SKM-1 treated with dmso at 0.1 percent for 144 hours (cell line): Measurements from ENCODE around the gene PGAM1.
"Not testable (repeated sequence)": the region's sequence is repeated elsewhere in the genome, so short reads cannot be mapped to it uniquely, and the experiment has no call there.

ENCODE experiments used
- DNase-seq: peaks from one replicate; lab custom pipeline; 2025; ENCODE audit not compliant: unreplicated experiment; lab: John Stamatoyannopoulos, UW

Gene PGAM1

DNA sequence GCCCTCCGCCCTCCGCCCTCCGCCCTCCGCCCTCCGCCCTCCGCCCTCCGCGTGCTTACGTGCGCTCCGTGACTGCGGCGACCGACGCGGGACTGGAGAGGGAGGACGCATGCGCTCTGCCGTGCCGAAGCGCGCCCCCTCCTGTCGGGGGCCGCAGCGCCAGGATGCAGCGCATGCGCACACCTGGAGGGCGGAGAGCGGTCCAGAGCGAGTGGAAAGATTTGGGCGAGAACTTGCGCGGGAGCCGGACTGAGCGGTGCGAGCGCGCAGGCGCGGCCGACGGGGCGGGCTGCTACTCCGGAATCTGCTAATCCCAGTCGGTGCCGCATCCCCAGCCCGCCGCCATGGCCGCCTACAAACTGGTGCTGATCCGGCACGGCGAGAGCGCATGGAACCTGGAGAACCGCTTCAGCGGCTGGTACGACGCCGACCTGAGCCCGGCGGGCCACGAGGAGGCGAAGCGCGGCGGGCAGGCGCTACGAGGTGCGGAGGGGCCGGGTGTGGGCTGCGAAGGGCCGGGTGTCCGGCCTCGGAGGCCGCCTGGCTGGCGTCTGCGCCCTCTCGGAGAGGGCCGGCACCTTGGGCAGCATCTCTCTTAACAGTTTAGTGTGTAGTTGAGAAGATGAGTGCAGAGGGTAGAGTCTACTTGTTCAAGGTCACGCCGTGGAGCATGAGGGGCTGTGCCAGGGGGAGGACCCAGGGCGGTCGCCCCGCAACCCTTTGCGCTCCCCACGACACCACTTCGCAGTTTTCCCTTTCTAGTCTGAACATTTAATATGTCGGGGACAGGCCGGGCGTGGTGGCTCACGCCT lies at the start of gene PGAM1:
TSS of gene PGAM1 (plus strand) at position 228 of the 812 bp plus-strand sequence. CDS start at position 345, 117 bp downstream.
- peak; percentile 93 for DNase-seq

DNA sequence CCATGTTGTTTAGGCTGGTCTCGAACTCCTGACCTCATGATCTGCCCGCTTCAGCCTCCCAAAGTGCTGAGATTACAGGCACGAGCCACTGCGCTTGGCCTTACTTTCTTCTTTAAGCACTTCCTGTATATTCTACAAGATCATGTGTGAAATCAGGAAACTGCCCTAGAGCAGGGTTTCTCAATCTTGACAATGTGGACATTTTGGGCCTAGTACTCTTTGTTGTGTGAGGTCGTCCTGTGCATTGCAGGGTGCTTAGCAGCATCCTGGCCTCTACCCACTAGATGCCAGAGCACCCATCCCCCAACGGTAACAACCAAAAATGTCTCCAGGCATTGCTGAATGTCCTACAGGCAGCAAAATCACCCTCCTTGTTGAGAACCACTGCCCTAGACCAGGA lies 49.6 kb upstream of the PGAM1 start:
- peak; percentile 95 for DNase-seq

DNA sequence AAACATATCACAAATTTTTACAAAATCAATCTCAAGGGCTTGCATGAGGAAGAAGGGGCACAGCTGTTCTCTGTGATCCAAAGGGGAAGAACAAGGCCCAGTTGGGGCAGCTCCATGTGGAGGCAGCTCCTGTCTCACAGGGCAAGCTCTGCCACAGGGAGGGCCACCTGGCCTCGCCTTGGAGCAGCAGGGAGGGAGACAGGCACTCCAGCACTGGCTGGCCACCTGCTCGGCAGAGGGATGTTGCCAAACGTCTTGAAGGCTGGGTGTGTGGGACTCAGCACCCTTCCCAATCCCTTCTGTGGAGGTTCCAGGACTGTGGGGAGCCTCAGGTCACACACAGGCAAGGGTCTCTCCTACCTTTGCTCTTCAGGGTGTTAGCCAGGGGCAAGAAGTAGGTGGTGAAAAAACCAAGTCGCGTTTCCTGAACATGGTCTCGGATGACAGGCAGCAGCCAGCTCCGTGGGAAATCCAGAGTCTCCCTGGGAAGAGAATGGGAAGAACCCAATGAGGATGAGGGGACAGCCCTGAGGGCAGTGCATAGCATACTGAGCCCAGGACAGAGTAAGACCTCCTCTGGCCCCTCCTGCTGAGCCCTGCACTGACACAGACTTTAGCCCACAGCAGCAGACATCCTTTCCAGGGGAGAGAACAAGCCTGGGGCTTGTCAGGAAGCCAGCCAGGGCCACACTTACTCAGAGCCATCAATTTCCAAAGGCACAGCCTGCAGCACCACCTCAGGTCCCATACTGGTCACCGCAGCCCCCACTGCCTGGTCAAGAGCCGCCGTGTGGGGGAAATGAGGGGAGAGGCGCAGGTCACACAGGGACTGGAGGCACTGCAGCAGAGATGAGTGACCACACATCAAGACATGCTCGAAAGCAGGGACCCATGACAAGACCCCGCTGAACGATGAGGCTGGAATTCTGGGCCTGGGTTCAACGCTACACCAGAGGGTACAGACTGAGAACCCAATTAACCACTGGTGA lies 46.8 kb upstream of the PGAM1 start:
- no peak for DNase-seq

DNA sequence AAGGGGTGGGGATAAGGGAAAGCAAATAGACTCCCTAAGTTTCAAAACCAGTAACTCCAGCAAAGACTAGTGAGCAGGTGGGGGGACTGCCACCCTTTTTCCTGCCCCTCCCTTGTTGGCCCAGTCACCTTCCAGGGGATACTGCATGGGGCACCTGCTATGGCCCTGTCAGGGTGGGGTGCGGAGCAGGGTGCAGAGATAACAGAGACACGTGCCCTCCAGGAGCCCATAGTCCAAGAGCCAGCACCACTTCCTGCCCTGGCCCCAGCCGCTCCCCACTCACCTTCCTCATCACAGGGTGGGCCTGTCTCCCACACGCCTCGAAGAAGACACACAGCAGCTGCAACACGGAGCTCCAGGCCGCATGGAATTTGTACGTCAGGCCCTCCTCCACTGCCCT lies 45.5 kb upstream of the PGAM1 start:
- DNase-seq: no peak

DNA sequence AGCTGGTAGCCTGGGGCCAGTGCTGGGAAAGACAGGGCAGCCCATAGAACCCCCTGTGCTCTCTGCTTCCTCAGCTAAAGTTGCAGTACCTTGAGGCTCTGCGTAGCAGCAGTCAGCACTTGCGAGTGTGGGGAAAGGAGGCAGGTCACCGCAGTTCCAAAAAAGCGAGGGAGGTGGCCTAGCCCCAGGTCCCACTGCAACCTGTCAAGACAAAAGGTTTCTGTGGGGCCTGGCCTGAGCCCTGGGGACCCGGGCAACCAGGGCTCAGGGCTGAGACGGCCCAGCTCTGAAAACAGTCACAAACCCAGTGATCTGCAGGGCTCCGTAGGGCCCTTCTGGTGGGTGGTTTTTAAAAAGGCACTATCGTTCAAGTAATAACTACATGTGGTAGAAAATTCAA lies 44.4 kb upstream of the PGAM1 start:
- DNase-seq: no peak

DNA sequence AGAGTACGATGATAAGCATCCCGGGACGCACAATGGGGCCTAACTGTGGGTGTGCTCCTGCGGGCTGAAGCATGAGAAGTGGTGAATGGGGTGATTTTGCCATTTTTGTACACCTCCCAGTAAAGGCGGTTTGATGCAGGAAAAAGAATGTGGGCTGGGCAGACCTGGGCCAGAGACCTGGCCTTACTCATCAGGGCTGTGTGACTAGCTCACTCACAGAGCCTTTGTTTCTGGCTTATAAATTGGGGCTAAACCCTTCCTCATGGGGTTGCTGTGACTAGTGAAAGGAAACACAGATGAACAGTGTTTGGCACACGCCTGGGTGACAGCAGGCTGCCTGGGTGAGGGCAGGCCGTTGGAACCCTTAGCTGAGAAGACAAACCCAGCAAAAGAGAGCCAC lies 42.8 kb upstream of the PGAM1 start:
- no peak for DNase-seq

DNA sequence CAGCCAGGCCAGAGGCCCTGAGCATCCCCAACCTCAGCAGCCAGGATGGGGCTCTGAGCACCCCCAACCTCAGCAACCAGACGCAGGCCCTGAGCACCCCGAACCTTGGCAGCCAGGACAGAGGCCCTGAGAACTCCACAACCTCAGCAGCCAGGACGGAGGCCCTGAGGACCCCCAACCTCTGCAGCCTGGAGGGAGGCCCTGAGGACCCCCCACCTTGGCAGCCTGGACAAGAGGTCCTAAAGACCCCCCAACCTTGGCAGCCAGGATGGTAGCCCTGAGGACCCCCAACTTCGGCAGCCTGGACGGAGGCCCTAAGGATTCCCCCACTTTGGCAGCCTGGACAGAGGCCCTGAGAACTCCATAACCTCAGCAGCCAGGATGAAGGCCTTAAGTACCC lies 41.8 kb upstream of the PGAM1 start:
- no peak for DNase-seq

DNA sequence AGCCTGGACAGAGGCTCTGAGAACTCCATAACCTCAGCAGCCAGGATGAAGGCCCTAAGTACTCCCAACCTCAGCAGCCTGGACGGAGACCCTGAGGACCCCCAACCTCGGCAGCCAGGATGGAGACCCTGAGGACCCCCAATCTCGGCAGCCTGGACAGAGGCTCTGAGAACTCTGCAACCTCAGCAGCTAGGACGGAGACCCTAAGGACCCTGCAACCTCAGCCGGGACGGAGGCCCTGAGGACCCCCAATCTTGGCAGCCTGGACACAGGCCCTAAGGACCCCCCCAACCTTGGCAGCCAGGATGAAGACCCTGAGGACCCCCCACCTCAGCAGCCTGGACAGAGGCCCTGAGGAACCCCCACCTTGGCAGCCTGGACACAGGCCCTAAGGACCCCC lies 41.4 kb upstream of the PGAM1 start:
- DNase-seq: no peak

DNA sequence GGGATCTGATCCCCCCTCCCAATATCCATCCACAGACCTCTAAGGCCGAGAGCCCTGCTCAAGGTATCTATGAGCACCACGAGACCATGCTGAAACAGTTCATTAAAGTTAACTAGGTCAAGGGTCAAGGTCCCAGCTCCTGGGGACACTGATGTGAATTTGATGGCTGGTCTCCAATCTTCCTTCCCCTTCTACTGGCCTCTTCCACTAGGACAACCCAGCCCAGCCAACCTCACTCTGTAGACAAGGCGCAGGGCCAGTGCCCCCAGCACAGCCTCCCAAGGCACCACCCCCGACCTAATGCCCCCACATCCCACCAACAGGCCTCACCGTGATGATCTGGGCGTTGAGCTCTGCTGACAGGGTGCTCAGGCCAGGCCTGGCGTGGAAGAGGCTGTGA lies 40.4 kb upstream of the PGAM1 start:
- no peak for DNase-seq

DNA sequence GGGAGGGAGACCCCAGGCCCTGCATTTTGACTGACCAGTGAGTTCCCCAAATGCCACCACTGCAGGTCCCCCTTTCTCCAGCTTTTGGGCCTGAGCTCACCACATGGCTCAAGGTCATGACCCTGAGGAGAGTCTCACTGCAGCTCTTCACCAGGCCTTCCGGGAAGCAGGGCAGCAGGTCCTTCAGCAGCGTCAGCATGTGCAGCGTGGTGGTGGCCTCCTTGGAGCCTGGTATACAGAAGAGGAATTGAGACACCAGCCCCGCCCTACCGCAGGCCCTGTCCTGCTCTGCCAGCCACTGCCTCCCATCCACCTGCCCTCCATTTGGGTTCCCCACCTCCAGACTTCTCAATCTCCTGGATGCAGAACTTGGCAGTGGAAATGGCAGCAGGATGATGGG lies 37.8 kb upstream of the PGAM1 start:
- DNase-seq: no peak

DNA sequence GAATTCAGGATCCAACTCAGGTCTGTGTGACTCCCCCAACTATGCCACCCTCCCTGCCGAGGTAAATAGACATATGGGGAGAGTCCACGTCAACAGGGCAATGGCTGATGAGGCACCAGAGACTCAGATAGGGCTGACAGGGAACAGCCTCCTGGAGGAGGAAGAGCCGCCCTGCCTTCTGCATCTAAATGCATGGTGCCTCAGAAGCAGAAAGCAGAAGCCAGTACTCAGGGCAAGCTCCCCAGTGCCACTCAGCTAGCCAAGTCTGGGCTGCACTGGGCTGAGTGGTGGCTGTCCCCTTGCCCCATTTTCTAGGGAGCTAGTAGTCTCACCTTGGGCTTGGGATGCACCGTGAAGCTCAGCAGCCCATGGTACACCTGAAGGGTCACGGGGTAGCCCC lies 35.9 kb upstream of the PGAM1 start:
- no peak for DNase-seq

DNA sequence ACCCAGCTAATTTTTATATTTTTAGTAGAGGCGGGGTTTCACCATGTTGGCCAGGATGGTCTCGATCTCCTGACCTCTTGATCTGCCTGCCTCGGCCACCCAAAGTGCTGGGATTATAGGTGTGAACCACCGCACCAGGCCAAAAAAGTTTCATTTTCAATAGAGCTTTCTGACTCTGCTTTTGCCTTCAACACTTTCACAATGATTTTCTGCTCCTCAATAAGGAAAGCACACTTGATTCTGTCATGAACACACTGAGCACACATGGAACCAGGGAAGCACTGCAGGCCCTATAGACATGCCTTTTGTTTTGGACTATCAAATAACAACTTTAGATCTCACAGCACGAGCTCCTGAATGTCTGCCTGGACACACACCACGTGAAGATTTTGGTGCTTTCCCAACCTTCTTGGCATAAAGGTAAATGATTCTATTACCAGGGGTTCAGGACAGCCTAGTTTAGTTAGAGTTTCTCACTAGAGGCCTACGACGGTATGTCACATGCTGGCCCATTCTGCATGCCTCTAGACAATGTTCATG lies 32.9 kb upstream of the PGAM1 start:
- DNase-seq: no peak

DNA sequence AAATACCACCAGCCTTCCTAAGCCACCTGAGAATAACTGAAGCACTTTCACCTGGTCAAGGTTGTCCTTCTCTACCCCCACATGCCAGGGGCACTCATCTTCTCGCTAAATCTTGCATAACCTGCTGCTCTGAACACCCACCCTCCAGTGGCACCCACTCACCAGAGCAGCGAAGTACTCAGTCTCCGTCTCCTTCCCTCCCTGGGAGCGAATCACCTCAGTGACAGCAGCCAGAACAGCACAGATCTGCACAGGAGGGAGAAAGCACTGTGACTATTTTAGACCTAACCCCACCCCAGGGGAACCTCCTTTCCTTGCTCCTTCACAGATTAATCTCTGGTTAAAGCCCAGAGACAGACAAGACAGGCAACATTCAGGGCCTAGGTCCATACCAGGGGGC lies 29.9 kb upstream of the PGAM1 start:
- DNase-seq: no peak

DNA sequence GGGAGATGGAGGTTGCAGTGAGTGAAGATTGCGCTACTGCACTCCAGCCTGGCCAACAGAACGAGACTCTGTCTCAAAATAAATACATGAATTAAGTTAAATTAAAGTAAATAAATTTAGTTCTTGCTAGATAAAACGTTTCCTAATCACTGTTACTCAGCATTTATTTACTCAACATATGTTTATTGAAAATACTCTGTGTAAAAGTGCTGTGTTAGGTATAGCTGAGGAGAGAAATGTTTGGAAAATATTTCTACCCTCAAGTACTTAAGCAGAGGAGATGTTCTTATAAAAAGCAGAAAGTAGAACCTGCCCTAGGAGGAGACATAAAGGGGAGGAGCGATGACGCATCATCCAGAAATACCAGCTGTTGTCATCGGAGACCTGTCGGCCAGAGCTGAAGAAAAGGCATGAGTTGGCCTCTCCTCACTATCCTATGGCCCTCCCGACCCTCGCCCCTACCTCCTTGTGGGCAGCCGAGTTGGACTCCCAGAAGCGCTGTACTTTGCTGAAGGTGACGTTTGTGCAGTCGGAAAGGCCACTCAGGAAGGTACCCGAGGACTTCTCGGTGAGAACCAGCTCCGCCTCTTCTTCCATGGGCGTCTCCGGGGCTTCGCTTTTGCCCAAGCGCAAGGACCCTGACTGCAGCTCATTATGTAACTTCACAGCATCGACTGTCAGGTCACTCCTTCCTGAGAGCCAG lies 26.0 kb upstream of the PGAM1 start:
- peak; percentile 62 for DNase-seq

DNA sequence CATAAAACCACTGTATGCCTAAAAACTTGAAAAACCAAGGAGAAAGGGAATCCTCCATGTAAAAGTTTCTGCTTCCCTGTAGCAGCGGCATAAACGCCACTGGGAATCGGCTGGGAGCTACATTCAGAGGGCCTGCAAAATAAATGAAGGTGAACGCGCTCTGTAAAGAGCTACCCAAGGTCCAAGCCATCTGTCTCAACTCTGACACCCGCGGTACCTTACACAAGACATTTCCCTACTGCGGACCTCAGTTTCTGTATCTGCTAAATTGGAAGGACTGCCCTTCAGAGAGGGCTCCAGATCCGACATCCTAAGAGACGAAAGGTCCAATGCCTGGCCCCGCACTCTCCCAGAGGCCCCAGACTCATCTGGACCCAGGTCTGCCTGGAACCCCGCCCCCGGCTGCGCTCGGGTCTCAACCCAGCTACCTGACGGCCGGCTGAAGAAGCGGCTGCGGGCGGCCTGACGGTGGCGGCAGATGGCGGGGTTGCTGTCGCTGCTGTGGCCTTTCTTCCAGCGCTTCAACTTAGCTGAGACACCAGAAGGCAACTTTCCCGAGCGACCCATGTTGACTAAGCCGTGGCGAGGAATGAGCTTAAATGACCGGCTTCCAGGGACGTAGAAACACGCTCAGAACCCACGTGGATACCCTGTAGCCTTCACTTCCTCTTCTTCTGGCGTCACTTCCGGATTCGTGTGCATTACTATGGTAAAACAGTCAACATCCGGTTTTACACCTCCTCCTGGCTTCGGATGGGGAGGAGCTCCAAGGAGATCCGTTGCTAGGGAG lies 25.1 kb upstream of the PGAM1 start, which contains the start of gene RRP12:
TSS of gene RRP12 (minus strand) at position 676 of the 790 bp plus-strand sequence. CDS start at position 567, 109 bp downstream.
- DNase-seq: peak; percentile 99

DNA sequence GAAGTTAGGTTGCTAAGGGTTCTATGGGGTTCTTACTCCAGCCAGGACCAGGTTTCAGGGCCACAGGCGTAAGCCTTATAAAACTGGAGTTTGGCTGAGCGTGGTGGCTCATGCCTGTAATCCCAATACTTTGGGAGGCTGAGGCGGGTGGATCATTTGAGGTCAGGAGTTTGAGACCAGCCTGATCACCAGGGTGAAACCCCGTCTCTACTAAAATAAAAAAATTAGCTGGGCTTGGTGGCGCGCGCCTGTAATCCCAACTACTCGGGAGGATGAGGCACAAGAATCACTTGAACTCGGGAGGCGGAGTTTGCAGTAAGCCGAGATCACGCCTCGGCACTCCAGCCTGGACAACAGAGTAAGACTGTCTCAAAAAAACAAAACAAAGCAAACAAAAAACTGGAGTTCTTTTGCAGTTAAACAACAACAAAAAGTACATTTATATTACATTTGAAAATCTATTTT lies 24.5 kb upstream of the PGAM1 start:
- no peak for DNase-seq

DNA sequence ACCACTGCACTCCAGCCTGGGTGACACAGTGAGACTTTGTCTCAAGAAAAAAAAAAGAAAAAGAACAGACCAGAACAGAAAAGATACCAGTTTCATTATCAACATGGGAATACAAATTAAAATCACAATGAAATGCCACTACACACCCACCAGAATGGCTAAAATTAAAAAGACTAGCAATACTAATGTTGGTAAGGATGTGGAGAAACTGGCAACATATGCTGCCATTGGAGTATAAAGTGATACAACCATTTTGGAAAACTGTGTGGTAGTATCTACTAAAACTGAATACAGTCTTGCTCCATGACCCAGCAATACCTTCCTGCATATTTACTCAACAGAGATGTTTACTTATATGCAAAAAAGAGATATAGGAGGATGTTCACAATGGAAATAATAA lies 21.9 kb upstream of the PGAM1 start:
- DNase-seq: no peak

DNA sequence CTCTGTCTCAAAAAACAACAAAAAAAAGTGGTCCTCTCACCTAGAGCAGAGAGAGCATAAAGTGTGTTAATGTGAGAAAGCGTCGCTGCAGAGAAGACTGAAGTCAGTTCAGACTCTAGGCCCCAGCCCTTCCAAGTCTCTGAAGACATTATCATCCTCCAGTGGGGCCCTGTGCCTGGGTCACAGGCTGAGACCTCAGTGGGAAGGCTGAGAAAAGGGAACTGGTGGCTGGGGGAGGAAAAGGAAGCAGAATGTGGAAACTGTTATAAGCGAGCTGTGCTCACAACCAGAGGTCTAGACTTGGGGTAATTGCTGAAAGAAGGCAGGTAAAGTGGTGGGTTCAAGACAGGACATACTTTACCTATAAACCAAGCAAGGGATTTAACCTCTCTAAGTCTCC lies 19.9 kb upstream of the PGAM1 start:
- DNase-seq: peak; percentile 92

DNA sequence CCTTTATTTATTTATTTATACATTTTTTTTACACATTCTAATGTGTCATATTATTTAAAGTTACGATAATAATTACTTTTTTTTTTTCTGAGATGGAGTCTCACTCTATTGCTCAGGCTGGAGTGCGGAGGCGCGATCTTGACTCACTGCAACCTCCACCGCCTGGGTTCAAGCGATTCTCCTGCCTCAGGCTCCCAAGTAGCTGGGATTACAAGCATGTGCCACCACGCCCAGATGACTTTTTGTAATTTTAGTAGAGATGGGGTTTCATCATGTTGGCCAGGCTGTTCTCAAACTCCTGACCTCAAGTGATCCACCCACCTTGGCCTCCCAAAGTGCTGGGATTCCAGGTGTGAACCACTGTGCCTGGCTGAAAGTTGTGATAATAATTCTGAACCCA lies 19.5 kb upstream of the PGAM1 start:
- not testable (repeated sequence) for DNase-seq
